ENCODE results near the gene POLG2. TPM values are rescaled to one million over a fixed set of nuclear protein-coding genes. Genes with fewer than 3 reads are reported as not detected.

Gene POLG2
- total RNA-seq, 1 experiment from 2014 or later = 42.7 TPM

GRCh38 chr17:64477849-64478248 is 19.0 kb downstream of the POLG2 start:
- H3K9me3 Mint-ChIP-seq = no peaks in the 10 kb centered on the region
- DNase-seq (ENCODE audit: low spot score) (no peak), ATAC-seq (no peak)
- no peaks in the 10 kb centered on the region for H3K4me1 Mint-ChIP-seq
- no peak overlapping the region for H3K4me3 Mint-ChIP-seq
- H3K27me3 Mint-ChIP-seq (ENCODE audit: low read depth) = no peaks in the 10 kb centered on the region
- CTCF ChIA-PET = interaction anchor here (1.1 to 1.8 kb wide), 2 partner anchors 13 to 58 kb away, joined by 3 to 8 read pairs; no protein-coding TSS in a partner anchor
- peaks cover 29% of the 10 kb centered on the region for H3K36me3 Mint-ChIP-seq
- POLR2A ChIA-PET = interaction anchor here (0.6 kb wide), 1 partner anchor 134 kb away, joined by 5 read pairs; no protein-coding TSS in a partner anchor
- H3K27ac Mint-ChIP-seq = no peak overlapping the region
- TF ChIP-seq NR2C2 (CRISPR knock-in tag; IDR thresholded peaks at IDR 0.05) = no peak
- TF ChIP-seq, protein P1, sequence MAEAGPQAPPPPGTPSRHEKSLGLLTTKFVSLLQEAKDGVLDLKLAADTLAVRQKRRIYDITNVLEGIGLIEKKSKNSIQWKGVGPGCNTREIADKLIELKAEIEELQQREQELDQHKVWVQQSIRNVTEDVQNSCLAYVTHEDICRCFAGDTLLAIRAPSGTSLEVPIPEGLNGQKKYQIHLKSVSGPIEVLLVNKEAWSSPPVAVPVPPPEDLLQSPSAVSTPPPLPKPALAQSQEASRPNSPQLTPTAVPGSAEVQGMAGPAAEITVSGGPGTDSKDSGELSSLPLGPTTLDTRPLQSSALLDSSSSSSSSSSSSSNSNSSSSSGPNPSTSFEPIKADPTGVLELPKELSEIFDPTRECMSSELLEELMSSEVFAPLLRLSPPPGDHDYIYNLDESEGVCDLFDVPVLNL (CRISPR knock-in tag; IDR thresholded peaks at IDR 0.05; ENCODE audit: borderline replicate concordance, low read depth) = no peak
- TF ChIP-seq ESRRA (CRISPR knock-in tag; IDR thresholded peaks at IDR 0.05; ENCODE audit: borderline replicate concordance) = no peak
- TF ChIP-seq, protein P2, sequence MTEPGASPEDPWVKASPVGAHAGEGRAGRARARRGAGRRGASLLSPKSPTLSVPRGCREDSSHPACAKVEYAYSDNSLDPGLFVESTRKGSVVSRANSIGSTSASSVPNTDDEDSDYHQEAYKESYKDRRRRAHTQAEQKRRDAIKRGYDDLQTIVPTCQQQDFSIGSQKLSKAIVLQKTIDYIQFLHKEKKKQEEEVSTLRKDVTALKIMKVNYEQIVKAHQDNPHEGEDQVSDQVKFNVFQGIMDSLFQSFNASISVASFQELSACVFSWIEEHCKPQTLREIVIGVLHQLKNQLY (CRISPR knock-in tag; IDR thresholded peaks at IDR 0.05) = no peak
- TF ChIP-seq, protein P3, sequence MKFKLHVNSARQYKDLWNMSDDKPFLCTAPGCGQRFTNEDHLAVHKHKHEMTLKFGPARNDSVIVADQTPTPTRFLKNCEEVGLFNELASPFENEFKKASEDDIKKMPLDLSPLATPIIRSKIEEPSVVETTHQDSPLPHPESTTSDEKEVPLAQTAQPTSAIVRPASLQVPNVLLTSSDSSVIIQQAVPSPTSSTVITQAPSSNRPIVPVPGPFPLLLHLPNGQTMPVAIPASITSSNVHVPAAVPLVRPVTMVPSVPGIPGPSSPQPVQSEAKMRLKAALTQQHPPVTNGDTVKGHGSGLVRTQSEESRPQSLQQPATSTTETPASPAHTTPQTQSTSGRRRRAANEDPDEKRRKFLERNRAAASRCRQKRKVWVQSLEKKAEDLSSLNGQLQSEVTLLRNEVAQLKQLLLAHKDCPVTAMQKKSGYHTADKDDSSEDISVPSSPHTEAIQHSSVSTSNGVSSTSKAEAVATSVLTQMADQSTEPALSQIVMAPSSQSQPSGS (CRISPR knock-in tag; IDR thresholded peaks at IDR 0.05; ENCODE audit: borderline replicate concordance, low read depth) = no peak
- TF ChIP-seq AFF4 (CRISPR knock-in tag; IDR thresholded peaks at IDR 0.05; ENCODE audit: borderline replicate concordance) = no peak
- no peak for TF ChIP-seq TCF7 (CRISPR knock-in tag; IDR thresholded peaks at IDR 0.05; ENCODE audit: low read depth)
- TF ChIP-seq, protein P4, sequence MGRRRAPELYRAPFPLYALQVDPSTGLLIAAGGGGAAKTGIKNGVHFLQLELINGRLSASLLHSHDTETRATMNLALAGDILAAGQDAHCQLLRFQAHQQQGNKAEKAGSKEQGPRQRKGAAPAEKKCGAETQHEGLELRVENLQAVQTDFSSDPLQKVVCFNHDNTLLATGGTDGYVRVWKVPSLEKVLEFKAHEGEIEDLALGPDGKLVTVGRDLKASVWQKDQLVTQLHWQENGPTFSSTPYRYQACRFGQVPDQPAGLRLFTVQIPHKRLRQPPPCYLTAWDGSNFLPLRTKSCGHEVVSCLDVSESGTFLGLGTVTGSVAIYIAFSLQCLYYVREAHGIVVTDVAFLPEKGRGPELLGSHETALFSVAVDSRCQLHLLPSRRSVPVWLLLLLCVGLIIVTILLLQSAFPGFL (CRISPR knock-in tag; IDR thresholded peaks at IDR 0.05; ENCODE audit: borderline replicate concordance) = no peak
- TF ChIP-seq, protein P5, sequence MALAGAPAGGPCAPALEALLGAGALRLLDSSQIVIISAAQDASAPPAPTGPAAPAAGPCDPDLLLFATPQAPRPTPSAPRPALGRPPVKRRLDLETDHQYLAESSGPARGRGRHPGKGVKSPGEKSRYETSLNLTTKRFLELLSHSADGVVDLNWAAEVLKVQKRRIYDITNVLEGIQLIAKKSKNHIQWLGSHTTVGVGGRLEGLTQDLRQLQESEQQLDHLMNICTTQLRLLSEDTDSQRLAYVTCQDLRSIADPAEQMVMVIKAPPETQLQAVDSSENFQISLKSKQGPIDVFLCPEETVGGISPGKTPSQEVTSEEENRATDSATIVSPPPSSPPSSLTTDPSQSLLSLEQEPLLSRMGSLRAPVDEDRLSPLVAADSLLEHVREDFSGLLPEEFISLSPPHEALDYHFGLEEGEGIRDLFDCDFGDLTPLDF (CRISPR knock-in tag; IDR thresholded peaks at IDR 0.05) = no peak
- TF ChIP-seq ZNF532 (CRISPR knock-in tag; IDR thresholded peaks at IDR 0.05; ENCODE audit: borderline replicate concordance) = no peak
- no peak for TF ChIP-seq ELF4 (CRISPR knock-in tag; IDR thresholded peaks at IDR 0.05; ENCODE audit: low read depth)
- TF ChIP-seq TEAD4 (CRISPR knock-in tag; IDR thresholded peaks at IDR 0.05) = no peak
- no peak for TF ChIP-seq ATF1 (CRISPR knock-in tag; IDR thresholded peaks at IDR 0.05)
- no peak for TF ChIP-seq NFATC4 (CRISPR knock-in tag; IDR thresholded peaks at IDR 0.05)
- no peak for TF ChIP-seq EMX1 (CRISPR knock-in tag; IDR thresholded peaks at IDR 0.05)
- TF ChIP-seq, protein P6, sequence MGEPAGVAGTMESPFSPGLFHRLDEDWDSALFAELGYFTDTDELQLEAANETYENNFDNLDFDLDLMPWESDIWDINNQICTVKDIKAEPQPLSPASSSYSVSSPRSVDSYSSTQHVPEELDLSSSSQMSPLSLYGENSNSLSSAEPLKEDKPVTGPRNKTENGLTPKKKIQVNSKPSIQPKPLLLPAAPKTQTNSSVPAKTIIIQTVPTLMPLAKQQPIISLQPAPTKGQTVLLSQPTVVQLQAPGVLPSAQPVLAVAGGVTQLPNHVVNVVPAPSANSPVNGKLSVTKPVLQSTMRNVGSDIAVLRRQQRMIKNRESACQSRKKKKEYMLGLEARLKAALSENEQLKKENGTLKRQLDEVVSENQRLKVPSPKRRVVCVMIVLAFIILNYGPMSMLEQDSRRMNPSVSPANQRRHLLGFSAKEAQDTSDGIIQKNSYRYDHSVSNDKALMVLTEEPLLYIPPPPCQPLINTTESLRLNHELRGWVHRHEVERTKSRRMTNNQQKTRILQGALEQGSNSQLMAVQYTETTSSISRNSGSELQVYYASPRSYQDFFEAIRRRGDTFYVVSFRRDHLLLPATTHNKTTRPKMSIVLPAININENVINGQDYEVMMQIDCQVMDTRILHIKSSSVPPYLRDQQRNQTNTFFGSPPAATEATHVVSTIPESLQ (CRISPR knock-in tag; IDR thresholded peaks at IDR 0.05) = no peak
- no peak for TF ChIP-seq SP1 (CRISPR knock-in tag; conservative IDR thresholded peaks at IDR 0.05)
